GM19395 (cell line): ENCODE data around the gene SIM1.

Source experiments
- ATAC-seq: cut with Tn5 transposase; IDR thresholded peaks from one replicate; pipeline ENCODE4 v1.9.1; 2021; ENCODE audit warnings: mild to moderate bottlenecking, moderate library complexity; ENCODE audit not compliant: unreplicated experiment

SIM1 gene

DNA sequence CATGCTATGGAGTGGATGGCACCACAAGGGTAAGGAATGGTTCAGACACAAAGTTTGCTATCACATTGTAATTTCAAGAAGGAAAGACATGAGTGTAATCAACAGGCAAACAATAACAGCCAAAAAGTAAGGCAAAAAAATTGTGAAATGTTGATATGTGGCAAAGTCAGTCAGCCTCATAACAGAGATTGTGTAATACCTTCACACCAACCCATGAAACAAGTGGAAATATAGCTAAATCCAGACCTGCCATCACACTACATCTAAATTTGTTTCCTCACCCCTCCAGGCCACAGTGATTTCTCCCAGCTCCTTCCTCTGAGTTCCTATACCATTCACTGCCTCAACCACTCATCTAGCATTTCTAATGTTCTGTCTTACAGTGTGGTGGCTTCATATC, 37.3 kb downstream of the SIM1 start:
- no peak for ATAC-seq

DNA sequence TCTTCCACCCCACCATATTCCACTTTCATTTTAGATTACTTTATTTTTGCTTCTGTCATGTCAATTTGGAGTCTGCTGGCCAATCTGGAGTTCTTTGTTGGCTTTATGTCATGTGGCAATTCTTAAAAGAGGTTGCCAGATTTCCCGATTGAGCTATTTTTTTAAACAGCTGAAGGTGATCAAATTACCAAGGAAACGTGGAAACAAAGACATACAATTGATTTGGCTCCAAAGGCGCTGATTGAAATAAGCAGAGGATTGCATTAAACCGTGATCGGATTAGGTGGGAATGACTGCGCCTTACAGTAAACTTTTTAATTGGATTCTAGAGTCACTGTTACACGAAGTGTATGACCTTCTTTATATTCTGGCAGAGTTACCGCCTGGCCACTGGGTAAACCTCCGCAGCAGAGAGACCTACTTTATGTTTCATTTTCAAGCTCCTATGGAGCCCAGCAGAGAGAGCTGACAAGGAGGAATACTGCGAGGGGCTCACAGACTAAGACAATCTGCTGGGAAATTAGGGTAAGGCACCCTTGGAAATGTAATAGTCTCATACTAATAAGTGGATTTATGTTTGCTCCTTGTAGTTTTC, 37.9 kb downstream of the SIM1 start:
- no peak for ATAC-seq

DNA sequence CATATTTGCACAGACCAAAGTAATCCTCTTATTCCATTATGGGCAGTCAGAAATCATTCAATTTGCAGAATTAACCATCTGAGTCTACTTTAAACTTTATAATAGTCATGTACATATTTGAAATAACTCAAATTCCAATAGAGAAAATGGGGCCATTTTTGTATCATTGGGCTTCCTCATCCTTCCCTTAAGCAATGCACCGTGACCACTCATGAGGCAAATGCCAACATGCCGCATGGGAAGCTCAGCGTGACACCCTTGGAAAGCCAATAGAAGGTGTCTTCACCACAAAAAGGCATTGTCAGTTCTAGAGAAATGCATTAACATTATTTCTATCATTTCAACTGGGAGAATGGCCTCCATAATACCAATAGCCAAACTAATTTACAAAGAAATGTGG, 38.5 kb downstream of the SIM1 start:
- no peak for ATAC-seq

DNA sequence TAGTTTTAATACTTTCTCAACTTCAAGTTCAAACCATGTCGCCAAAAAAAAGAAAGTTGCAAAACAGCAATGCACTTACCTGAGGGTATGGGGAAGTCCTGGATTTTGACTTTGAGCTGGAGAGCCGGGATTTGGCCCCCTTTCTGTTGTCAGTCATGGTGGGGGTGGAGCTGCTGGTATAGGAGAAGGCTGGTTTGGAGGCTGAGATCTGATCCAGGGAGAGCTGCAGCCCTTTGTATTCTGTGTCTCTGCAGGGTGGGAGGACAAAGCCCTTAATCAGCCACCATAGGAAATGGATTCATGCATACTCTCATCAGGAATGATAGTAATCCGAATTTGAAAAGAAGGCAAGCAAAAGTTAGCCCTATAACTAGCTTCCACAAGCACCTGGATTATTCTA, 44.0 kb downstream of the SIM1 start:
- no peak for ATAC-seq

DNA sequence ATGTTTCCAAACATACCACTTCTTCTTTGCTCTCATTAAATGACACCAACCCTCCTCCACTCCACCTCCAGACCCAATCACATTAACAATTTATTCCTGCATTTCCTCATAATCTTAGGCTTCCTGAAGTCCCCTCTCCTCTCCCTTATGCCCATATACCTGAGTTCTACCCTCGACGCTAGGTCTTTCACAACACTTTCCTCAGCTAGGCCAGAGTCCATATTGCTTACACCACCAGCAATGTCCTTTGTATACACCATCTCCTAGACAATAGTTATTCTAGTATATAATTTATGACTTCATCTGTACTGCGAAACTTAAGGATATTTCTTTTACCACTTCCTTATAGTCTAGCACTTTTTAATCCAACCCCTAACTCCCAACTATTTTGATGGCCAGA, 47.7 kb downstream of the SIM1 start:
- no peak for ATAC-seq

DNA sequence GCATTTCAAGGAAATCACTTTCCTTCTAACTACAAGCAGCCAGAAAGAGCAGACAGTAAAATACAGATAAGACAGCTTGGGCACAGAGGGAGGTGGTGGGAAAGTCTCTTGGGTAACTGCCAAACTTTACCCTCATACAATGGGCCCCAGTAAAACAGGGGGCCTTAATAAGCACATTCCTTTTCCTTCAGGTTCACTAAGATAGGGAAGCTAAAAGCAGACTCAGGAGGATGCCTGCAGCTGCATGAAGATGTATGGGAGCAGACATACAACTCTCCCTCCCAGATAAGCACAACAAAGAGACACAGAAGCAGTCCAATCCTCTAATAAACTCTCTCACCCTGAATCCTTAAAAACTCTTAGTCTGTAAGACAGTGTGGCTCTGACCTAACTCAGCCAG, 49.0 kb downstream of the SIM1 start:
- ATAC-seq: no peak

DNA sequence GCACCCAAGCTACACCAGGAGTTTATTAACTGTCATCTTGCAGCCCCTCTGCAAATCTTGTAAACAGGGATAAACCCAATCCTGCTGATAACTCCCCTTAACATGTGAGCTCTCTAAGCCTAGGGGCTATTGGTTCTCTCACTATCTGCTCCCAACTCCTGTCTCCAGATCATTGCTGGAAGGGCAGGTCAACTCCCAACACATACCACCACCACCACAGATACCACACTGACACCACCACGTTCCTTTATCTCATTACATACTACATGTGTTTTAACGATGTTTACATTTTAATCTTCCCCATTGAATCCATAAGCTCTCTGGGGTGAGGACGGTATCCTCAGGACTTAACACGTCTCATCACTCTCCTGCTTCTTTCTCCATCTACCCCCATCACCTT, 51.8 kb downstream of the SIM1 start:
- ATAC-seq: no peak

DNA sequence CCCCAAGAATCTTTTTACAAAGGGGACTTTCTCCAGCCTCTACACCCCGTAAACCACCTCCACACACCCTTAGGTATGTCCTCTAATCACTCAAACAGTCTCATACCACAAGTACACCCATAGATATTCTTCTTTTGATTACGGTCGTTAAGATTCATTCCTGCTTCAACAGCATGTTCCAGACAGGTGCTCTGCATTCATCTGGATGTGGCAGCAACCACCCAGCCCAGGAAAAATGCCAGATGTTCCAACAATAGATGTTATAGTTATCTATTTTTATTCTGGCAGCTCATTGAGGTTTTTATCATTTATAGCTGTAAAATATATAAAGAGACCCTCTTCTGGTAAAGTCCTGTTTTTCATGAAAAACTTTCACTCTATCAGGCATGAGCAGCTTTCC, 60.7 kb downstream of the SIM1 start:
- no peak for ATAC-seq

DNA sequence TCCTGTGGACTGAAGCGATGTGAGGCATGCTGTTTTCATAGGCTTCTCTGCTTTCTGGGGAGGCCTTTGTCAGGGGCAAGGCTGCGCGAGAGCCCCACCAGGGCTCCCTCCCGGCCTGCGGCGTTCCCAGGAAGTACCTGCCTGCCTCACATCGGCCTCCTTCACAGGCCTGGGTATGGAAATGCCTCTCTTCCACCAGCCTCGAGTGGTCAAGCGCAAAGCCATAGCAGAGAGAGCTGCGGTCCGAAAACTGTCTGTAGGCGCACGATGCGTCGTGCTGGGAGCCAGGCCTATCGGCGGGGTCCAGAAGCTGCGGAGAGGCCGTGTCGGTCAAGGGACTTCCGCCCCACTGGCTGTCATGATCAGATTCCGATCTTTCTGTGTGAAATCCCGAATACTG, 71.2 kb downstream of the SIM1 start:
- no peak for ATAC-seq

DNA sequence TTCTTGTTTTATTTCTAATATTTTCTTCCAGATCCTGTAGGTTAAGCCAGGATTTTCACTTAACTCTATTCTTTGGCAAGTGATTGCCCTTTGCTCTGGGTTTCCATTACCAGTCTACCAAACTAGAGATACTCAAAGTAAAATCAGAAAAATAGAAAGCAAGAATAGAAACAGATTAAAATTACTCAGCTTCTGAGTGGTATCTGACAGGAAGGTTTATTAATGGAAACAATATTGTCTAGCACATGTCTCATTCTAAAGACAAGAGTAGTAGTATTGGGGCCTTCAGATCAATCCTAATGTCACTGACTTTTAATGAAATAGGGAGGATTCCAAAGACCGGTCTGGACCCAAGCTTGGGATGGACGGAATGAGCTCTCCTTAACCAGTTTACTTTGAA, 72.3 kb downstream of the SIM1 start:
- ATAC-seq: no peak

DNA sequence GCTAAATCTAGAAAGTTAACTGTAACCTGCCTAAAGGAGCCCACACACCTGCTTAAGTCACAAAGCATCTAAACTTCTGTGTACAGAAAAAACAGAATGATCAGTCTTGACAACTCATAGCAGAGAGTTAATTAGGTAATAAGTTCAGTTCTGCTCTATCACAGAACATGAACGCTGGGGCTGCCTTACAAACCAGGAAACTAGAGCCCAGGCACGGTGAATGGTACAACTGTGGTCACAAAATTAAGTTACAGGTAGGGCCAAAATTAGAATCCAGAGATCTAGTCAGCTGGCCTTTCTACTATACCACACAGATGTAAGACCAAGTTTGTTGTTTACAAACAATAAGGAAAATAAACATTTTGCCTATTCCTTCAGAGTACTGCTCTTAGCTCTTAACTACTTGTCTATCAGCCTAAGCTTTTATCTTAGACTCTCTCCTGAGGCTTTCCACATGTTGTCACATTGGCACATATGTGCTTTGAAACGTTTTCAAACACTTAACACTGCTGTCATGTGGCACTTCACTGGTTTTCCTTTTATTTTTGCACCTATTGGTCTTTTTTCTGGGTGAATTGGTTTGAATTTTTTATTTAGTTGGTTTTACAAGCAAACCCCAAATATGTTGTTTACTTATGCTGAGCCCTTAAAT, 75.7 kb downstream of the SIM1 start:
- no peak for ATAC-seq

DNA sequence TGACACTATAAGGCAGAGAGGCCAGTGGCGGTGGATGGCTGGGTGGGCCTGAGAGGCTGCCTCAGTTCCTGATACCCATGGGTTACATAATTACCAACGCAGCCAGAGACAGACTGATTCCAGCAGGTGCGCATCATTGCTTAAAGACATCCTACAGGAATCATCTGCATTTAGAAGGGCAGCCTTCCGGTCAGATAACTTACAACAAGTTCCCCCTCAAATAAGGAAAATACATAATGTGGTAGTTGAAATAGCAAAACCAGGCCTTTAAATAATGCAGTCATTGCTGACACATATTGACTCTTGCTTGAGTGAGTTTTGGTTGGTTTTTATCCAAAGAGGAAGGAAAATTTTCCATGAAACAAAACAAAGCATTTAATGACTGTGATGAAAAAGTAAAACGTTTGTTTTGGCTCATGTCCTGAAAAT, 81.9 kb downstream of the SIM1 start:
- no peak for ATAC-seq

DNA sequence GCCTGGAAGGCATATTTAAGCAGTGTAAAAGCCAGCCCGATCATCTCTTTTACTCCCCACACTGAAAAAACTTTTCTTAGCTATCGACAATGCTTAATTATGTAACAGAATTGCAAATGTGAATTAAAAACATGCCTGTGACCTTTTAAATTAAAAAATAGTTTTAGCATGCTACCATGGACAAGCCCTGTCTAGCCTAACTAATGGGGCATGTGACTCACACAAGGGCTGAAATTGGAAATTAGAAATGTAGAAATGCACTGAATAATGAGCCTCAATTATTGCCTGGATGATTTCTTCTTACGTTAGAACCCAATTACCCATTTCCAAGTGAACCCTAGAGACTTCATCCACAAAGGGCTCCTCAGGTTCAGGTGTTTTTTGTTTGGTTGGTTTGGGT, 82.7 kb downstream of the SIM1 start:
- no peak for ATAC-seq

DNA sequence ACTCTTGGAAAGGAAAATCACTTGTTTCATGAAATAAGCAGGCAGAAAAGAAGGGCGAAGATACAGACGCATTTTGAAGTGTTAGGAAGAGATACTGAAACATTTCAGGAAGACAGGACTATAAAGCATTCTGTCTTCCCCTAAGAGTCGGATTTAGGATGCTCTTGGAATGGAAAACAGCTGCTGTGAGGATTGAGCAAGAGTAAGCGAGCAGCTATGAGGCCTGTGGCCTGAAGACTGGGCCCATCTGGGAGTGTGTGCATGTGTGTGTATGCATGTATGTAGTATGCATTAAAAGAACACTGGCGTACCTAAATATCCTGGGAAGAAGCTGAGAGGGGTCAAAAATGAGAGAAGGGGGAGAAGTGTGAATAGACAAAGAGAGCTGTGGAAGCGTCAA, 83.6 kb downstream of the SIM1 start:
- no peak for ATAC-seq

DNA sequence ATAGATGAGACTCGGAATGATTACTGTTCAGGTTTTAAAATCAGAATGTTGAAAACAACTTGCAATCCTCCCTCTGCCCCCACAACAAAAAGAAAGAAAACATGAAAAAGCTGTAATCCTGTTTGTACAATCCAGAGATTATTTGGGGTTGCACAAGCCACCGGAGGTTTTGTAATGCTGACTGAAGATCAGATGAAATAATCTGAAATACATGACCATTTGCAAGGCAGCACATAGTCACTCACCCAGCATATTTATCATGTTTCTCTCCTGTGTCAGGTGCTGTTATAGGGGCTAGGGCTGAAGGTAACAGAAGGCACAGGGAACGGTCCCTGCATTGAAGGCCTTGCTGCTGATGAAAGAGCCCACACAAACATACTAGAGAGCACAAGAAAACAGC, 85.3 kb downstream of the SIM1 start:
- ATAC-seq: no peak

DNA sequence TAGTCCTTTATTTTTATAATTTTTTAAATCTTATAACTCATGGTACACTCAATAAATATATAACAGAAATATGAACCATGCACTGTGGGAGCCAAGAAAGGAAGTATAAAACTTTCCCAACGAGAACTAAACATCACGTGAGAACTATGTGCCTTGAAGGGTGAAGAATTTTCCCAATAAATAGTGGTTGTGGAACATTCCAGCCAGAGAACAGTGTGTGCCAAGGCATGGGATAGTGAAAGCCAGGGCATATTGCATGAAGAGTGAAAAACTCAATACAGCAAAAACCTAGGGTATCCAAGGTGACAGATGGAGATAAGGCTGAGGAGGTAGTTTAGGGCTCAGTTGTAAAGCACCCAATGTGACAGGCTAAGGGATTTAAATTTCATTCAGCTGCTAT, 86.1 kb downstream of the SIM1 start:
- no peak for ATAC-seq

DNA sequence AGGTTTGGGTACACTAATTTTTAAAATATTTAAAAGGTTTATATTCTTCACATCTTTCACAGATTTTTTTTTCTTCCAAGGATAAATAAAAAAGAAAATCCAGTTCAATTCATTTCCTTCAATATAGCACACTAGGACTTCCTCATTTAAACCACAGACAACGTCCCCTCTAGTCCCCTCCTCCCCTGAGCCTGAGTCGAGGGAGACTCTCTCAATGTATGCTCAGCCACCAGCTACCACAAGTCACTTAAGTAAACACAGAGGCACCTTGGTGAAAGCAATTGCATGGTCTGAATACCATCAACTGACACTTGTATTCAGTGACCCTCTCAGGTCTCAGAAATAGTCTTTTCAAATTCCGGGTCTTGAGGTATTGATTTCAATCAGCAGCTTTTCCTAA, 88.6 kb downstream of the SIM1 start:
- ATAC-seq: no peak

DNA sequence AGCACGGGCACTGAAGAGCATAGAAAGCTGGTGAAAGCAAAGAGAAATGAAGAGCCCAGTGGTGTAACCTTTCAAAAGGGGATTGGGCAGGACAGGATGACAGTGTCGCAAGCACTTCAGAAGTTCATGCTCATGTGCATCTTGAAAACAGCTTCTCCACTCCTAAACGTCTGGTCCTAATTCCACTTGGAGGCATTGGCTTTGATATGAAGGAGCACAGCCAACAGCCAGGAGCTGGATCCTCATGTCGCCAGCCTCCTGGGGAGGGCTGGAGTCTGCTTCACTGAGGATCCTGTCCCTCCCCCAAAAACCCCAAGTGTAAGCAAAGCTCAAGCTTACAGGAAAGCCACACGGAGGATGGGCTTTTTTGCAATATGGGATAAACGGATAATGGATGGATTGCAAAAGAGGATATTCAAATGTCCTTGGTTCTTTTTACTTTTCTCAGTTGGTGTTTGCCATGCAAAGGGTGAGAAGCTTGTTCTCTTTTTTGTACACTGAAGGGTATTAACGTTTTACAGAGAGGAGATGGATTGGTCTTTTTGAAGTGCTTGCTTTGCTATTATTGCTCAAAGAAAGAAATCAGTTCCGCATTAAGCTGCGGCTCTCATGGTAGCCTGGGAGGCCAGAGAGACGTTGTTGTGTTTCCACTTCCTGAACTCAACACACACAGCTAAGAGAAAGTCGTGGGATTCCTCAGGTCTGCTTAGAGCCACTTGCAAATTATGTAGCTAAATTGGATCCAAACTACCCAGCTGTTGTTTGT, 92.2 kb downstream of the SIM1 start:
- no peak for ATAC-seq

DNA sequence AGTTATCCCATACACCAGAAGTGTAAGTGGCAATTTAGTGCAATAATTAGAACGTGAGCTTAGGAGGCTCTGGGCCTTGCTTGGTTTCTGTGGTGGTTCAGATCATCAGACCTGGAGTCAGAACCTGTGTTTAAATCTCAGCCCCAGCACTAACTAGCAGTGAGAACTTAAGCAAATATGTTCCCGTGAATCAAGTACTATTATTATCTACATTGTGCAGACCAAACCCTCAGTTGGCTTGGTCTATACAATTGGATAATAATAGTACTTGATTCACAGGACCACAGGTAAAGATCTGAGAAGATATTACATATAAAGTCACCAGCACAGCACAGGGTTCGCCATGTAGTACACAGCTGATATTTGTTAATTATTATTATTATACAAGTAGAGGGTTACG, 93.1 kb downstream of the SIM1 start:
- ATAC-seq: no peak

DNA sequence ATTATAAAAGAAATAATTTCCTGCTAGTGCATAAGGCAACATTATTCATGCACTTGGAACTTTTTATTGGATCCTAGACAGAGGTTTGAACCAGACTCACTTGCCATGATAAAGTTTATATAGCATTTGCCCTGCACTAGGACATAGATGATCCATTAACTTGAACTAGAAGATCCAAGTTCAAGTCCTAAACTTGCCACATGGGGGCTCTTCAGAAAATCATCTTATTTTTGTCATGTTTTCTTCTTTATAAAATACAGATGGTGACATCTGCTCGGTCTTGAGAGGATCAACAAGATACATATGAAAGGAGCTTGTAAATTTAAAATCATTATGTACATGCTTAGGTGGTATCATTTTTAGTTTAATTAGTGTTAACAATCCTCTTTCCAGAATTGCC, 94.5 kb downstream of the SIM1 start:
- ATAC-seq: no peak

DNA sequence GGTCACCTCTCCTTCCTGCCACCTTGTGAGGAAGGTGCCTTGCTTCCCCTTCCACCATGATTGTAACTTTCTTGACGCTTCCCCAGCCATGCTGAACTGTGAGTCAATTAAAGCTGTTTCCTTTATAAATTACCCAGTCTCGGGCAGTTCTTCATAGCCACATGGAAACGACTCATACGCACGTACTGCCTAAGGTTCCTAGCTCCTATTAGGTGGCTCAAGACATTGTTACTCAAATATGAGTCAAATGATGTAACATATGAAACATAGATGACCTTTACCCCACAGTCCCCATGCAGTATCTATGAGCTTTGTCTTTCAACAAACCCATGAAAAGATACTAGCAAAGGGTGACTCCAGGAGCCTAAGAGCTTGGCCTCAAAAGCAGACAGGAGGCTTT, 98.3 kb downstream of the SIM1 start:
- no peak for ATAC-seq

DNA sequence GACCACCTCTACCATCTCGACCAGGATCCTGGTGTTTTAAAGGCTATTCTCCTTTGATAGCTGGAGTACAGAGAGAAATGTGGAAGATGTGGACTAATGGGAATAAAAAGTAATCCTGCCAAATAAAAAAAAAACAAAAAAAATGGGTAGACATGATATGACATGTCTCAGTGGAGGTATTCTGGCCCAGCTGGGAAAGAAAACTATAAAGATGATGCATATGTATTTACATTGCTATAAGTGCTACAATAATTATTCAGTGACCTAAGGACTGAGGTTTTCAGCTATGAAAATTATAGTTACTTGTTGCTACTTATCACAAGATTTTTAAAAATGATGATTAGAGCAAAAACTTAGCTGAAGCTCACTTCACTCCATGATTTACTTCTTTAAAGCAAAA, 101.1 kb downstream of the SIM1 start:
- no peak for ATAC-seq
